PC-3 (cell line): ENCODE data around the gene BRD3.

ENCODE experiments used
- EZH2 ChIP-seq: fragments of 300-600 bp; sonication (generic); IDR thresholded peaks from one replicate; pipeline ENCODE4 v1.6.1; 2017; ENCODE audit warnings: antibody characterized with exemption, mild to moderate bottlenecking, low read length; ENCODE audit not compliant: unreplicated experiment
- TF ChIP-seq, protein P1 (sequence below): fragments of 300-600 bp; sonication (generic); conservative IDR thresholded peaks from 2 replicates; pipeline ENCODE4 v1.5.1; 2017; ENCODE audit warnings: antibody characterized with exemption, low read depth, mild to moderate bottlenecking, low read length

DNA sequence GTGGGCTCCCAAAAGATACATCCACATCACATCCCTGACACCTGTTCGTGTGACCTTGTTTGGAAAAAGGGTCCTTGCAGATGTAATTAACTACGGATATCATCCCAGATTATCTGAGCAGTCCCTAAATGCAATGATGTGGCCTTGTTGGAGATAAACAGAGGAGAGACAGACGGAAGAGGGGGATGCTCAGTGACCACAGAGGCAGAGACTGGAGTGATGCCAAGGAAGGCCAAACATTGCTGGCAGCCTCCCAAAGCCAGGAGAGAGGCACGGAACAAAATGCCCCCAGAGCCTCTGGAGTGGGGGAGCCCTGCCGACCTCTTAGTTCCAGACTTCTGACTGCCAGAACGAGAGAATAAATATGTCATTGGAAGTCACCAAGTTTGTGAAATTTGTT, 60.7 kb downstream of the BRD3 start:
- no peak for TF ChIP-seq EZH2
- TF ChIP-seq, protein P1, sequence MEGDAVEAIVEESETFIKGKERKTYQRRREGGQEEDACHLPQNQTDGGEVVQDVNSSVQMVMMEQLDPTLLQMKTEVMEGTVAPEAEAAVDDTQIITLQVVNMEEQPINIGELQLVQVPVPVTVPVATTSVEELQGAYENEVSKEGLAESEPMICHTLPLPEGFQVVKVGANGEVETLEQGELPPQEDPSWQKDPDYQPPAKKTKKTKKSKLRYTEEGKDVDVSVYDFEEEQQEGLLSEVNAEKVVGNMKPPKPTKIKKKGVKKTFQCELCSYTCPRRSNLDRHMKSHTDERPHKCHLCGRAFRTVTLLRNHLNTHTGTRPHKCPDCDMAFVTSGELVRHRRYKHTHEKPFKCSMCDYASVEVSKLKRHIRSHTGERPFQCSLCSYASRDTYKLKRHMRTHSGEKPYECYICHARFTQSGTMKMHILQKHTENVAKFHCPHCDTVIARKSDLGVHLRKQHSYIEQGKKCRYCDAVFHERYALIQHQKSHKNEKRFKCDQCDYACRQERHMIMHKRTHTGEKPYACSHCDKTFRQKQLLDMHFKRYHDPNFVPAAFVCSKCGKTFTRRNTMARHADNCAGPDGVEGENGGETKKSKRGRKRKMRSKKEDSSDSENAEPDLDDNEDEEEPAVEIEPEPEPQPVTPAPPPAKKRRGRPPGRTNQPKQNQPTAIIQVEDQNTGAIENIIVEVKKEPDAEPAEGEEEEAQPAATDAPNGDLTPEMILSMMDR = no peak
